ENCODE results near the gene CACNA2D2.

CACNA2D2 gene

GRCh38 chr3:50537421-50538129 is 34.1 kb upstream of the CACNA2D2 start:
- Histone ChIP-seq H3F3A (ENCODE audit: insufficient read depth, low read length) (no peaks in the 10 kb centered on the region), H3K9me2 (ENCODE audit: low read depth, low read length) (no peaks in the 10 kb centered on the region), H3K36me3 (ENCODE audit: insufficient read depth, low read length) (no peaks in the 10 kb centered on the region), H4K20me1 (ENCODE audit: insufficient read depth, low read length) (no peaks in the 10 kb centered on the region), H3K4me3 (ENCODE audit: low read depth, low read length, poor library complexity, severe bottlenecking) (no peak overlapping the region), H2AFZ (ENCODE audit: low read length) (no peak overlapping the region), H3K27me3 (ENCODE audit: insufficient read depth, low read length) (peaks cover 3% of the 10 kb centered on the region), H3K4me2 (ENCODE audit: low read length) (no peak overlapping the region), H3K9me3 (ENCODE audit: low read length) (no peaks in the 10 kb centered on the region), H3K4me1 (ENCODE audit: insufficient read depth, low read length, severe bottlenecking) (no peaks in the 10 kb centered on the region), H3K9ac (ENCODE audit: low read length) (no peak overlapping the region), H3K27ac (ENCODE audit: low read depth, low read length, poor library complexity, severe bottlenecking) (no peak overlapping the region), H3K79me2 (ENCODE audit: insufficient read depth, low read length) (no peaks in the 10 kb centered on the region)
- no peak for TF ChIP-seq EZH2 (IDR thresholded peaks at IDR 0.05; ENCODE audit: borderline replicate concordance, low read length)
- no peak for TF ChIP-seq CTCF (IDR thresholded peaks at IDR 0.05; ENCODE audit: low read length)

- peaks cover 3% of the 10 kb centered on the region for H3K27me3 ChIP-seq (ENCODE audit: insufficient read depth, low read length)
- no peaks in the 10 kb centered on the region for H3F3A ChIP-seq (ENCODE audit: insufficient read depth, low read length)
- TF ChIP-seq CTCF (IDR thresholded peaks at IDR 0.05; ENCODE audit: low read length) (no peak), EZH2 (IDR thresholded peaks at IDR 0.05; ENCODE audit: borderline replicate concordance, low read length) (no peak)
- H3K9ac ChIP-seq (ENCODE audit: low read length): no peak overlapping the region
- no peaks in the 10 kb centered on the region for H3K4me1 ChIP-seq (ENCODE audit: insufficient read depth, low read length, severe bottlenecking)
- no peak overlapping the region for H2AFZ ChIP-seq (ENCODE audit: low read length)
- H3K9me3 ChIP-seq (ENCODE audit: low read length): no peaks in the 10 kb centered on the region
- H3K4me3 ChIP-seq (ENCODE audit: low read depth, low read length, poor library complexity, severe bottlenecking): no peak overlapping the region
- H3K9me2 ChIP-seq (ENCODE audit: low read depth, low read length): no peaks in the 10 kb centered on the region
- no peak overlapping the region for H3K27ac ChIP-seq (ENCODE audit: low read depth, low read length, poor library complexity, severe bottlenecking)
- no peaks in the 10 kb centered on the region for H4K20me1 ChIP-seq (ENCODE audit: insufficient read depth, low read length)
- H3K79me2 ChIP-seq (ENCODE audit: insufficient read depth, low read length): no peaks in the 10 kb centered on the region
- H3K36me3 ChIP-seq (ENCODE audit: insufficient read depth, low read length): no peaks in the 10 kb centered on the region
- H3K4me2 ChIP-seq (ENCODE audit: low read length): no peak overlapping the region
Observed at GRCh38 chr3:50536471-50537180, 33.2 kb upstream of the CACNA2D2 start.

- Histone ChIP-seq H2AFZ (ENCODE audit: low read length) (no peak overlapping the region), H3K4me3 (ENCODE audit: low read depth, low read length, poor library complexity, severe bottlenecking) (no peak overlapping the region), H3K36me3 (ENCODE audit: insufficient read depth, low read length) (no peaks in the 10 kb centered on the region), H3K9me2 (ENCODE audit: low read depth, low read length) (no peaks in the 10 kb centered on the region), H3K4me2 (ENCODE audit: low read length) (no peak overlapping the region), H4K20me1 (ENCODE audit: insufficient read depth, low read length) (no peaks in the 10 kb centered on the region), H3K27me3 (ENCODE audit: insufficient read depth, low read length) (peaks cover 3% of the 10 kb centered on the region), H3K4me1 (ENCODE audit: insufficient read depth, low read length, severe bottlenecking) (no peaks in the 10 kb centered on the region), H3K9ac (ENCODE audit: low read length) (no peak overlapping the region), H3F3A (ENCODE audit: insufficient read depth, low read length) (no peaks in the 10 kb centered on the region), H3K9me3 (ENCODE audit: low read length) (no peaks in the 10 kb centered on the region), H3K79me2 (ENCODE audit: insufficient read depth, low read length) (no peaks in the 10 kb centered on the region), H3K27ac (ENCODE audit: low read depth, low read length, poor library complexity, severe bottlenecking) (no peak overlapping the region)
- TF ChIP-seq EZH2 (IDR thresholded peaks at IDR 0.05; ENCODE audit: borderline replicate concordance, low read length) (no peak), CTCF (IDR thresholded peaks at IDR 0.05; ENCODE audit: low read length) (no peak)
Observed at GRCh38 chr3:50534681-50535330, 31.4 kb upstream of the CACNA2D2 start.

All from OCI-LY1 (cell line).